Loucy (cell line): ENCODE results near the gene CDK6.
A peak's percentile ranks its signal among the peaks of the same experiment; 100 is the strongest.

Source experiments
- H2AFZ ChIP-seq: fragments of 200-600 bp; sonication (generic); 2 replicates; pipeline ENCODE4 v1.6.0; 2016; ENCODE audit warnings: antibody characterized with exemption, mild to moderate bottlenecking, low read length, moderate library complexity
- H3F3A ChIP-seq: fragments of 200-600 bp; 2 replicates; pipeline ENCODE4 v1.6.0; 2016; ENCODE audit warnings: antibody characterized with exemption, low read depth, mild to moderate bottlenecking
- H3K27me3 ChIP-seq: fragments of 200-600 bp; sonication (generic); 2 replicates; pipeline ENCODE4 v1.6.1; 2014; ENCODE audit warnings: low read length, mild to moderate bottlenecking; ENCODE audit not compliant: insufficient read depth, poor library complexity, severe bottlenecking
- H3K36me3 ChIP-seq: fragments of 200-600 bp; sonication (generic); 2 replicates; pipeline ENCODE4 v1.6.1; 2016; ENCODE audit warnings: low read length; ENCODE audit not compliant: insufficient read depth
- H3K4me1 ChIP-seq: fragments of 200-600 bp; sonication (generic); 2 replicates; pipeline ENCODE4 v1.5.1; 2014; ENCODE audit warnings: low read length, mild to moderate bottlenecking; ENCODE audit not compliant: insufficient read depth, poor library complexity, severe bottlenecking
- H3K4me2 ChIP-seq: fragments of 200-600 bp; sonication (generic); 2 replicates; pipeline ENCODE4 v1.6.0; 2014; ENCODE audit warnings: antibody characterized with exemption, low read length, low read depth, mild to moderate bottlenecking; ENCODE audit not compliant: poor library complexity, severe bottlenecking
- H3K4me3 ChIP-seq: fragments of 200-600 bp; sonication (generic); 2 replicates; pipeline ENCODE4 v1.5.1; 2014; ENCODE audit warnings: low read length, mild to moderate bottlenecking, mixed read lengths; ENCODE audit not compliant: poor library complexity, severe bottlenecking
- H3K79me2 ChIP-seq: fragments of 200-600 bp; sonication (generic); 2 replicates; pipeline ENCODE4 v1.6.1; 2014; ENCODE audit warnings: low read length; ENCODE audit not compliant: insufficient read depth
- H3K9ac ChIP-seq: fragments of 200-600 bp; sonication (generic); 2 replicates; pipeline ENCODE4 v1.6.0; 2014; ENCODE audit warnings: mild to moderate bottlenecking, low read depth, low read length, moderate library complexity; ENCODE audit not compliant: poor library complexity, severe bottlenecking
- H3K9me2 ChIP-seq: fragments of 200-600 bp; sonication (generic); replicated peaks from 2 replicates; pipeline ENCODE4 v1.6.1; 2016; ENCODE audit warnings: low read depth, low read length, mixed read lengths
- H3K9me3 ChIP-seq: fragments of 200-600 bp; sonication (generic); 2 replicates; pipeline ENCODE4 v1.6.1; 2014; ENCODE audit warnings: mild to moderate bottlenecking, antibody characterized with exemption, low read length, low read depth; ENCODE audit not compliant: insufficient read depth
- H4K20me1 ChIP-seq: fragments of 200-600 bp; sonication (generic); 2 replicates; pipeline ENCODE4 v1.6.0; 2014; ENCODE audit warnings: antibody characterized with exemption, low read length, mild to moderate bottlenecking; ENCODE audit not compliant: insufficient read depth, poor library complexity, severe bottlenecking
- CTCF ChIP-seq: fragments of 200-600 bp; sonication (generic); conservative IDR thresholded peaks from 2 replicates; pipeline ENCODE4 v1.5.1; 2014; ENCODE audit warnings: mild to moderate bottlenecking, antibody characterized with exemption, low read length
- EZH2phosphoT487 ChIP-seq: fragments of 200-600 bp; IDR thresholded peaks from 2 replicates; pipeline ENCODE4 v1.6.1; 2018; ENCODE audit warnings: antibody characterized with exemption, mild to moderate bottlenecking, moderate library complexity, borderline replicate concordance

Gene CDK6

GRCh38 chr7:92797693-92798092, 38.7 kb downstream of the CDK6 start:
- Histone ChIP-seq H4K20me1 (peaks cover 100% of the 10 kb centered on the region), H3K4me3 (no peak overlapping the region), H3F3A (peaks cover 5% of the 10 kb centered on the region; the same call in 1 of the 2 replicates), H3K9me2 (no peaks in the 10 kb centered on the region), H3K9me3 (no peaks in the 10 kb centered on the region), H3K79me2 (peaks cover 100% of the 10 kb centered on the region), H3K4me2 (no peak overlapping the region), H2AFZ (no peak overlapping the region), H3K36me3 (peaks cover 85% of the 10 kb centered on the region), H3K4me1 (peaks cover 37% of the 10 kb centered on the region), H3K9ac (no peak overlapping the region), H3K27me3 (no peaks in the 10 kb centered on the region)
- no peak for TF ChIP-seq EZH2phosphoT487
- TF ChIP-seq CTCF = no peak

- Histone ChIP-seq H3K79me2 (peaks cover 100% of the 10 kb centered on the region), H4K20me1 (peaks cover 100% of the 10 kb centered on the region), H3K9ac (no peak overlapping the region), H3K27me3 (no peaks in the 10 kb centered on the region), H3K4me1 (peaks cover 36% of the 10 kb centered on the region), H2AFZ (no peak overlapping the region), H3K9me2 (no peaks in the 10 kb centered on the region), H3K4me3 (no peak overlapping the region), H3K4me2 (no peak overlapping the region), H3K9me3 (no peaks in the 10 kb centered on the region), H3K36me3 (peaks cover 84% of the 10 kb centered on the region), H3F3A (peaks cover 5% of the 10 kb centered on the region; the same call in 1 of the 2 replicates)
- TF ChIP-seq CTCF = no peak
- TF ChIP-seq EZH2phosphoT487 = no peak
Observed at GRCh38 chr7:92797284-92797683, 39.1 kb downstream of the CDK6 start.

GRCh38 chr7:92794831-92795230, 41.5 kb downstream of the CDK6 start:
- peaks cover 100% of the 10 kb centered on the region for H4K20me1 ChIP-seq
- no peaks in the 10 kb centered on the region for H3K9me2 ChIP-seq
- H3K27me3 ChIP-seq = no peaks in the 10 kb centered on the region
- H3K4me3 ChIP-seq = no peak overlapping the region
- H3K4me2 ChIP-seq = peak overlapping the region; percentile 1
- TF ChIP-seq CTCF = no peak
- no peak for TF ChIP-seq EZH2phosphoT487
- peaks cover 5% of the 10 kb centered on the region; the same call in 1 of the 2 replicates for H3F3A ChIP-seq
- H3K79me2 ChIP-seq = peaks cover 100% of the 10 kb centered on the region
- H3K9ac ChIP-seq = no peak overlapping the region
- no peaks in the 10 kb centered on the region for H3K9me3 ChIP-seq
- peaks cover 39% of the 10 kb centered on the region for H3K4me1 ChIP-seq
- no peak overlapping the region for H2AFZ ChIP-seq
- peaks cover 88% of the 10 kb centered on the region for H3K36me3 ChIP-seq
